NCI-H2196 (cell line): ENCODE measurements around the gene CD86.

ENCODE experiments used
- DNase-seq: peaks from one replicate; lab custom pipeline; 2025; ENCODE audit not compliant: unreplicated experiment; lab: John Stamatoyannopoulos, UW

Gene CD86

GRCh38 chr3:122091602-122092295 lies 36.6 kb downstream of the CD86 start:
- DNase-seq, result no peak

GRCh38 chr3:122092460-122093165 lies 37.5 kb downstream of the CD86 start:
- DNase-seq, result no peak

- DNase-seq, result no peak
Measured at GRCh38 chr3:122094125-122094524, 39.0 kb downstream of the CD86 start.

GRCh38 chr3:122094693-122095092 lies 39.5 kb downstream of the CD86 start:
- no peak for DNase-seq

- no peak for DNase-seq
Measured at GRCh38 chr3:122097141-122097540, 42.0 kb downstream of the CD86 start.

- DNase-seq, result no peak
Measured at GRCh38 chr3:122098611-122099010, 43.4 kb downstream of the CD86 start.

- DNase-seq, result no peak
Measured at GRCh38 chr3:122099255-122099654, 44.1 kb downstream of the CD86 start.

GRCh38 chr3:122100083-122100482 lies 44.9 kb downstream of the CD86 start:
- DNase-seq, result no peak

- DNase-seq, result no peak
Measured at GRCh38 chr3:122100591-122101463, 45.7 kb downstream of the CD86 start.

GRCh38 chr3:122101646-122102045 lies 46.5 kb downstream of the CD86 start:
- peak; percentile 62 for DNase-seq

- no peak for DNase-seq
Measured at GRCh38 chr3:122102191-122102935, 47.2 kb downstream of the CD86 start.

- DNase-seq, result no peak
Measured at GRCh38 chr3:122103821-122104514, 48.8 kb downstream of the CD86 start.

- DNase-seq, result no peak
Measured at GRCh38 chr3:122104515-122105194, 49.5 kb downstream of the CD86 start.

- DNase-seq, result no peak
Measured at GRCh38 chr3:122105626-122106025, 50.5 kb downstream of the CD86 start.

GRCh38 chr3:122107171-122107570 lies 52.0 kb downstream of the CD86 start:
- no peak for DNase-seq

GRCh38 chr3:122111974-122112373 lies 56.8 kb downstream of the CD86 start:
- no peak for DNase-seq

- no peak for DNase-seq
Measured at GRCh38 chr3:122112754-122113153, 57.6 kb downstream of the CD86 start.

GRCh38 chr3:122123850-122124249 lies 68.7 kb downstream of the CD86 start:
- DNase-seq, result no peak

- DNase-seq, result no peak
Measured at GRCh38 chr3:122132949-122133540, 77.9 kb downstream of the CD86 start.
